DND-41 (cell line): ENCODE data around the gene ASB9.

ENCODE experiments used
- ATAC-seq: fragments of 200-7000 bp; cut with Tn5 transposase; 3 replicates; pipeline ENCODE4 v1.9.1; 2021; ENCODE audit warnings: low read depth; ENCODE audit not compliant: insufficient read depth
- DNase-seq: peaks from one replicate; pipeline ENCODE4 v3.0.0-alpha.2; 2020
- H2AFZ ChIP-seq: 2 replicates; pipeline ENCODE4 v1.6.0; 2012; ENCODE audit warnings: low read depth, low read length
- H3K27ac ChIP-seq: 2 replicates; pipeline ENCODE4 v1.5.1; 2012; ENCODE audit warnings: low read length, inconsistent platforms
- H3K27me3 ChIP-seq: fragments of 200-600 bp; sonication (generic); 2 replicates; pipeline ENCODE4 v1.6.0; 2012; ENCODE audit warnings: low read length, mild to moderate bottlenecking, inconsistent platforms; ENCODE audit not compliant: insufficient read depth, poor library complexity
- H3K36me3 ChIP-seq: 2 replicates; pipeline ENCODE4 v1.5.1; 2012; ENCODE audit warnings: low read length, inconsistent platforms; ENCODE audit not compliant: insufficient read depth
- H3K4me1 ChIP-seq: 2 replicates; pipeline ENCODE4 v1.5.1; 2012; ENCODE audit warnings: mild to moderate bottlenecking, low read length; ENCODE audit not compliant: insufficient read depth
- H3K4me2 ChIP-seq: 2 replicates; pipeline ENCODE4 v1.6.0; 2012; ENCODE audit warnings: mild to moderate bottlenecking, moderate library complexity, low read length, inconsistent platforms; ENCODE audit not compliant: insufficient read depth
- H3K4me3 ChIP-seq, 2 experiments: fragments of 200-600 bp in 1 of 2; shearing (Covaris generic) in 1 of 2; 2 replicates each; pipeline ENCODE4 v1.5.1; 2012 to 2016; ENCODE audit warnings: inconsistent platforms in 2 of 2, low read length in 2 of 2, mild to moderate bottlenecking in 2 of 2, low read depth in 1 of 2, moderate library complexity in 1 of 2
- H3K79me2 ChIP-seq: 2 replicates; pipeline ENCODE4 v1.6.0; 2012; ENCODE audit warnings: low read length, inconsistent platforms; ENCODE audit not compliant: insufficient read depth
- H3K9ac ChIP-seq: 2 replicates; pipeline ENCODE4 v1.6.0; 2012; ENCODE audit warnings: low read depth, mild to moderate bottlenecking, inconsistent platforms, low read length, moderate library complexity
- H3K9me3 ChIP-seq: 2 replicates; pipeline ENCODE4 v1.5.1; 2012; ENCODE audit warnings: low read length, moderate library complexity, mild to moderate bottlenecking, inconsistent platforms; ENCODE audit not compliant: insufficient read depth, severe bottlenecking
- H4K20me1 ChIP-seq: 2 replicates; pipeline ENCODE4 v1.6.0; 2012; ENCODE audit warnings: low read length; ENCODE audit not compliant: insufficient read depth
- CTCF ChIP-seq: IDR thresholded peaks from 2 replicates; pipeline ENCODE4 v1.5.1; 2012; ENCODE audit warnings: borderline replicate concordance, low read length, moderate library complexity, mild to moderate bottlenecking; ENCODE audit not compliant: poor library complexity, severe bottlenecking; ENCODE audit errors: extremely low read depth
- EZH2 ChIP-seq: IDR thresholded peaks from 3 replicates; pipeline ENCODE4 v1.6.1; 2012; ENCODE audit warnings: borderline replicate concordance, low read depth, mild to moderate bottlenecking, moderate library complexity, low read length, inconsistent platforms; ENCODE audit not compliant: severe bottlenecking

ASB9 gene

GRCh38 chrX:15271757-15272156 lies 1.9 kb upstream of the ASB9 start:
- no peak for DNase-seq
- H3K9ac ChIP-seq: no peak overlapping the region
- H3K4me3 ChIP-seq: no peak overlapping the region
- H3K9me3 ChIP-seq: no peaks in the 10 kb centered on the region
- H3K27me3 ChIP-seq: no peaks in the 10 kb centered on the region
- H3K36me3 ChIP-seq: no peaks in the 10 kb centered on the region
- no peak for ATAC-seq
- H3K27ac ChIP-seq: no peak overlapping the region
- no peak for TF ChIP-seq EZH2
- no peak for TF ChIP-seq CTCF
- H3K79me2 ChIP-seq: no peaks in the 10 kb centered on the region
- no peak overlapping the region for H2AFZ ChIP-seq
- no peaks in the 10 kb centered on the region for H4K20me1 ChIP-seq
- peaks cover 7% of the 10 kb centered on the region; the same call in 1 of the 2 replicates for H3K4me1 ChIP-seq
- H3K4me2 ChIP-seq: no peak overlapping the region

GRCh38 chrX:15269120-15269519 lies 763 bp downstream of the ASB9 start:
- Histone ChIP-seq H3K9me3 (no peaks in the 10 kb centered on the region), H3K4me1 (peaks cover 7% of the 10 kb centered on the region; the same call in 1 of the 2 replicates), H3K9ac (no peak overlapping the region), H3K36me3 (no peaks in the 10 kb centered on the region), H4K20me1 (no peaks in the 10 kb centered on the region), H3K27ac (no peak overlapping the region), H3K4me3 (no peak overlapping the region), H3K27me3 (no peaks in the 10 kb centered on the region), H3K79me2 (no peaks in the 10 kb centered on the region), H3K4me2 (no peak overlapping the region), H2AFZ (no peak overlapping the region)
- ATAC-seq: no peak
- TF ChIP-seq EZH2: no peak
- TF ChIP-seq CTCF: no peak
- DNase-seq: no peak

- no peak overlapping the region for H3K4me2 ChIP-seq
- H3K9me3 ChIP-seq: no peaks in the 10 kb centered on the region
- ATAC-seq: no peak
Measured at GRCh38 chrX:15254852-15255251, 15.0 kb downstream of the ASB9 start.

More at GRCh38 chrX:15254852-15255251, 15.0 kb downstream of the ASB9 start:
- no peak overlapping the region for H3K27ac ChIP-seq
- H3K4me1 ChIP-seq: no peaks in the 10 kb centered on the region
- H3K4me3 ChIP-seq: no peak overlapping the region
- H3K9ac ChIP-seq: no peak overlapping the region
- no peaks in the 10 kb centered on the region for H3K36me3 ChIP-seq
- no peaks in the 10 kb centered on the region for H4K20me1 ChIP-seq
- TF ChIP-seq EZH2 (no peak), CTCF (no peak)
- H3K27me3 ChIP-seq: no peaks in the 10 kb centered on the region
- no peak for DNase-seq
- H3K79me2 ChIP-seq: no peaks in the 10 kb centered on the region
- no peak overlapping the region for H2AFZ ChIP-seq
